Left lung (tissue), 10 donors: ENCODE results near the gene XPO5. TPM values are rescaled to one million over a fixed set of nuclear protein-coding genes. Genes with fewer than 3 reads are reported as not detected.
"Not testable (repeated sequence)": the region's sequence is repeated elsewhere in the genome, so short reads cannot be mapped to it uniquely, and the experiment has no call there.

Experiments
- ATAC-seq: fragments of 200-7000 bp; cut with Tn5 transposase; one replicate; pipeline ENCODE4 v1.9.1; 2020; ENCODE audit warnings: moderate library complexity
- DNase-seq, 4 donors: peaks; one replicate each; pipeline ENCODE4 v3.0.0-alpha.2; 2013 to 2020
- H3K27ac ChIP-seq, 2 donors: fragments of 200-600 bp; sonication (generic) in 1 of 2; one replicate each; pipeline versions ENCODE4 v1.5.0 to v1.8.0; 2020 to 2021
- H3K27me3 ChIP-seq, 2 donors: fragments of 200-600 bp; sonication (generic) in 1 of 2; one replicate each; pipeline versions ENCODE4 v1.5.0 to v1.8.0; 2020 to 2021
- H3K36me3 ChIP-seq, 2 donors: fragments of 200-600 bp; sonication (generic) in 1 of 2; one replicate each; pipeline versions ENCODE4 v1.5.0 to v1.8.0; 2020 to 2021
- H3K4me1 ChIP-seq, 2 donors: fragments of 200-600 bp; one replicate each; pipeline ENCODE4 v1.8.0; 2021
- H3K4me3 ChIP-seq, 2 donors: fragments of 200-600 bp; sonication (generic) in 1 of 2; one replicate each; pipeline versions ENCODE4 v1.5.0 to v1.8.0; 2020 to 2021; ENCODE audit warnings: mild to moderate bottlenecking in 1 of 2
- H3K9me3 ChIP-seq, 2 donors: fragments of 200-600 bp; sonication (generic) in 1 of 2; one replicate each; pipeline versions ENCODE4 v1.5.0 to v1.8.0; 2020 to 2021
- intact Hi-C, 2 donors: fragments of 100-400 bp; cut with DNase I; formaldehyde crosslinking; loops; one replicate each; pipeline versions ENCODE4 v1.11.2 to v1.14.2; 2022
- polyA plus RNA-seq, 6 donors: library from polyadenylated mRNA; unstranded; fragments of 120-200 nt; gene quantifications; one replicate each; pipeline ENCODE4 v1.2.1, GENCODE V29; 2013; ENCODE audit not compliant: insufficient read length in 6 of 6
- total RNA-seq, 2 donors: library from RNA; stranded (reverse); fragmentation: NEBNext Ultra II Directional; extraction: Animal tissue kit (Norgen Biotek cat#: 25700); gene quantifications; one replicate each; pipeline ENCODE4 v1.2.1, GENCODE V29; 2021
- TF ChIP-seq, protein P1 (sequence below), 2 donors: fragments of 200-600 bp; sonication (generic) in 1 of 2; IDR thresholded peaks; one replicate each; pipeline versions ENCODE4 v1.5.0 to v1.8.0; 2021; ENCODE audit warnings: antibody characterized with exemption in 2 of 2
- donor health status: DM: no; HTN: yes; CAD: no.
- donor health status: DM: no; HTN: no; CAD: no.

Gene XPO5
- total and polyA plus RNA-seq, 8 donors: 24.0 to 52.9 (median 42.0) TPM

DNA sequence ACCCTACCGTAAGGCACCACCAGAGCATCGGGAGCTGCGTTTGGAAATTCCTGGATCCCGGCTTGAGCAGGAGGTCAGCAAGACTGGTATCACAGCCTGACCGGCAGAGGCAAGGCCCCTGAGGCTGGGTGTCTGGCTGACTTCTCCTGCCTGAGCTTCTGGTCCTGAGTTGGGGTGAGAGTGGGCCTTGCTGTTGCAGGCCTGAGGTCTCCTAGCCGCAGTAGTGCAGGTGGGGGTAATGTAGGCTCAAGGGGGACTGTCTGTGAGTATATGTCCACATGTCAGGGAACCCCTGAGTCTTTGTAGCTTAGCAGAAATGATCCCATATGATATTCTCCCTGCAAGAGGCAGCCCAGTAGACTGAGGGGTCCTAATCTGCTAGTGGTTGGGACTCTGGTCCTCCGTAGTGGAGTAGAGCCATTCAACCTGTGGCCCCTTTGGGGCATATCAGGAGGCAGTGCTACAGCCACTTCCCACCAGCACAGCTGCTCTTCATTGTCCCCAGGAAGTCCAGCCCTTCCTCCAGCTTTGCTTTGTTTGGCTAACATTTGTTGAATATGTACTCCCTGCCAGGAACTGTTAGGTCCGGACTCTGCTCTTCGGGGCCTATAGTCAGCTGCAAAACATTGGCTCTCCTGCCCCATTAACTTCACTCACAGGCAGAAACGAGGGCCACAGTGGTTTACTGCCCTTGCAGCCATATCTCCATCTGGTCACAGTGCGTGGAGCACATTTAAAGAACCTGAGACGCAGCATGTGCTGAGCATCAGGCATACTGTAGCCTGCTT, 76.6 kb downstream of the XPO5 start:
- intact Hi-C loops: no loop called here
- Histone ChIP-seq H3K27me3 (no peaks in the 10 kb centered on the region), H3K9me3 (no peaks in the 10 kb centered on the region), H3K4me3 (no peak overlapping the region), H3K27ac (peak overlapping the region in 1 of 2 donors; percentile 24), H3K4me1 (peaks cover 0 to 21% of the 10 kb centered on the region in 2 donors), H3K36me3 (peaks cover 3 to 64% of the 10 kb centered on the region in 2 donors)
- TF ChIP-seq, protein P1, sequence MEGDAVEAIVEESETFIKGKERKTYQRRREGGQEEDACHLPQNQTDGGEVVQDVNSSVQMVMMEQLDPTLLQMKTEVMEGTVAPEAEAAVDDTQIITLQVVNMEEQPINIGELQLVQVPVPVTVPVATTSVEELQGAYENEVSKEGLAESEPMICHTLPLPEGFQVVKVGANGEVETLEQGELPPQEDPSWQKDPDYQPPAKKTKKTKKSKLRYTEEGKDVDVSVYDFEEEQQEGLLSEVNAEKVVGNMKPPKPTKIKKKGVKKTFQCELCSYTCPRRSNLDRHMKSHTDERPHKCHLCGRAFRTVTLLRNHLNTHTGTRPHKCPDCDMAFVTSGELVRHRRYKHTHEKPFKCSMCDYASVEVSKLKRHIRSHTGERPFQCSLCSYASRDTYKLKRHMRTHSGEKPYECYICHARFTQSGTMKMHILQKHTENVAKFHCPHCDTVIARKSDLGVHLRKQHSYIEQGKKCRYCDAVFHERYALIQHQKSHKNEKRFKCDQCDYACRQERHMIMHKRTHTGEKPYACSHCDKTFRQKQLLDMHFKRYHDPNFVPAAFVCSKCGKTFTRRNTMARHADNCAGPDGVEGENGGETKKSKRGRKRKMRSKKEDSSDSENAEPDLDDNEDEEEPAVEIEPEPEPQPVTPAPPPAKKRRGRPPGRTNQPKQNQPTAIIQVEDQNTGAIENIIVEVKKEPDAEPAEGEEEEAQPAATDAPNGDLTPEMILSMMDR (IDR thresholded peaks at IDR 0.05): no peak
- no peak for ATAC-seq
- DNase-seq: no peak

DNA sequence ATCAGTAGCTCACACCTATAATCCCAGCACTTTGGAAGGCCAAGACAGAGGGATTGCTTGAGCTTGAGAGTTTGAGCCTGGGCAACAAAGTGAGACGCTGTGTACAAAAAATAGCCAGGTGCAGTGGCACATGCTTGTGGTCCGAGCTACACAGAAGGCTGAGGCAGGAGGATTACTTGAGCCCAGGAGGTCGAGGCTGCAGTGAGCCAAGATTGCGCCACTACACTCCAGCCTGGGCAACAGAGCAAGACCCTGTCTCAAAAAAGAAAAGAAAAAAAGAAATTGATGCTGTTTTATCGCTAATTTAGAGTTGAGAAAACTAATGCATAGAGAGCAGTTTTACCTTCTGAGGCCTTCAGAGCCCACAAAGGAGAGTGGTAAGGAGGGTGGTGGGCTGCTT, 77.5 kb downstream of the XPO5 start:
- H3K4me3 ChIP-seq, H3K27ac ChIP-seq, H3K9me3 ChIP-seq, intact Hi-C loops, H3K27me3 ChIP-seq, DNase-seq, ATAC-seq: not testable (repeated sequence)
- H3K36me3 ChIP-seq: peaks cover 3 to 58% of the 10 kb centered on the region in 2 donors
- peaks cover 0 to 21% of the 10 kb centered on the region in 2 donors for H3K4me1 ChIP-seq

DNA sequence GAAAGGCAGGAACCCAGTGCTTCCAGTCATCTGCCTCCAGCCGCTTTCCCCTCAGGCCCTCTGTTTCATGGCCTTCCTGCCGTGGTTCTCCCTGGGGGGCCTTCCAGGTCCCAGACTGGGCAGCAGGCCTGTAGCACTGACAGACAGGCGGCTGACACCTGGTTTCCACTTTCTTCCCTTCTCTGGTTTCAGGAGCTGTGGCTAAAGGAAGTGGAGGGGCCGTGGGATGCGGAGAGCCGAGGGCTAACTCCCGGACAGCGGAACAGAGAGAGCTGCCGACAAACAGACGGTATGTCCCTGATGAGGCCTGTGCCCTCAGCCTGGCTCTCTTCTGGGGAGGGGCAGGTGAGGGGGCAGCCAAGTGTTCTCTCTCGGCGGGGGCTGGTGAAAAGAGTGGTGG, 78.1 kb downstream of the XPO5 start:
- H3K9me3 ChIP-seq: no peaks in the 10 kb centered on the region
- peaks cover 1 to 24% of the 10 kb centered on the region in 2 donors for H3K4me1 ChIP-seq
- TF ChIP-seq, protein P1 (IDR thresholded peaks at IDR 0.05): no peak
- no peaks in the 10 kb centered on the region for H3K27me3 ChIP-seq
- no peak for ATAC-seq
- H3K27ac ChIP-seq: no peak overlapping the region
- no peak for DNase-seq
- H3K36me3 ChIP-seq: peaks cover 3 to 52% of the 10 kb centered on the region in 2 donors
- H3K4me3 ChIP-seq: no peak overlapping the region
- intact Hi-C loops: no loop called here

DNA sequence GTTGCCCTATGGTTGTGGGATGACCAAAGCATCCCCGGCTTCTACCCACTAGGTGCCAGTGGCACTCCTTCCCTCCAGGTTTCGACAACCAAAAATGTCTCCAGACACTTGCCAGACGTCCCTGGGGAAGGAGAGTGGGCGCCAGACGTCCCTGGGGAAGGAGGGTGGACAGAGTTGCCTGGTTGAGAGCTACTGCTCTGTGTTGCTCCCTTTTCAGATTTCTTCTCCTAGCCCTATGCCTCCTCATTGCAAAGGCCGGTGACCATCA, 78.8 kb downstream of the XPO5 start:
- no peaks in the 10 kb centered on the region for H3K27me3 ChIP-seq
- H3K36me3 ChIP-seq: peaks cover 3 to 46% of the 10 kb centered on the region in 2 donors
- peaks cover 8 to 31% of the 10 kb centered on the region in 2 donors for H3K4me1 ChIP-seq
- intact Hi-C loops: no loop called here
- no peaks in the 10 kb centered on the region for H3K9me3 ChIP-seq
- no peak overlapping the region for H3K4me3 ChIP-seq
- ATAC-seq: no peak
- H3K27ac ChIP-seq: no peak overlapping the region
- TF ChIP-seq, protein P1 (IDR thresholded peaks at IDR 0.05): no peak
- DNase-seq: no peak

DNA sequence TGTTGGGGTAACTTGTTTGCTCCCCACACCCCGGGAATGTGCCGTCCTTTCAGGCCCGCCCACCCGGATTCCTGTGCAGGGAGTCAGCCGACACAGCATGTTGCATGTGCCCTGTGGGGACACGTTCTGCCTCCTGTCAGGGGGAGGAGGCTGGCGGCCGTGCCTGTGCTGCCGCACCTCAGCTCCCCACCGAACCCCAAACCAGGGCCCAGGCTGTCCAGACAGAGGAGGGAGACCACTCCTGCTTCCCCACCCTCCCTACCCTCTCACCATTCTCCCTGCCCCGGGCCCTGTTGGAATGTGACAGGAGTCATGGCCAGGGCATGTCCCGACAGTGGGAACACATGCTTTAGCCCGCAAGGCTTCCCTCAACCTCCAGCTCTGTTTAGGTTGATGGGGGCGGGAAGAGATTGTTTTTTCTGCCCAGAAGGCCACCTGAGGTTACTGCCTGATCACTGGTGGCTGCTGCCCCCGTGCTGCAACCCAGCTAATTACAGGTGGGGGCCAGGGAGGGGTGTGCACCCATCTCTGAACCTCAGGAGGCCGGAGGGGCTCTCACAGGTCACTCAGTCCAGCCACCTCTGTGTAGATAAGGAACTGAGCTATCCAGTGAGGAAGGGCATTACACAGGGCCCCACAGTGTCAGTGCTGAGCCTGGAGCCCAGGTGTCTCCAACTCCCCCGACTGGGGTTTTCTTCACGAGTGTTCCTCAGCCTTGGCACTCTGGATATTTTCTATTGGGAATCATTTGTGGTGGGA, 79.3 kb downstream of the XPO5 start:
- peaks cover 3 to 44% of the 10 kb centered on the region in 2 donors for H3K36me3 ChIP-seq
- H3K27me3 ChIP-seq: no peaks in the 10 kb centered on the region
- ATAC-seq (peak; percentile 36), DNase-seq (no peak)
- no peak overlapping the region for H3K4me3 ChIP-seq
- H3K27ac ChIP-seq: no peak overlapping the region
- intact Hi-C loops: no loop called here
- H3K4me1 ChIP-seq: peaks cover 12 to 36% of the 10 kb centered on the region in 2 donors
- no peaks in the 10 kb centered on the region for H3K9me3 ChIP-seq
- TF ChIP-seq, protein P1 (IDR thresholded peaks at IDR 0.05): peak in 1 of 2 donors; percentile 25
